8988T (cell line): ENCODE measurements around the gene VPS4B.
"Not testable (repeated sequence)": the region's sequence is repeated elsewhere in the genome, so short reads cannot be mapped to it uniquely, and the experiment has no call there.

Experiments
- DNase-seq: peaks from one replicate; pipeline ENCODE4 v3.0.0; 2011

Gene VPS4B

DNA sequence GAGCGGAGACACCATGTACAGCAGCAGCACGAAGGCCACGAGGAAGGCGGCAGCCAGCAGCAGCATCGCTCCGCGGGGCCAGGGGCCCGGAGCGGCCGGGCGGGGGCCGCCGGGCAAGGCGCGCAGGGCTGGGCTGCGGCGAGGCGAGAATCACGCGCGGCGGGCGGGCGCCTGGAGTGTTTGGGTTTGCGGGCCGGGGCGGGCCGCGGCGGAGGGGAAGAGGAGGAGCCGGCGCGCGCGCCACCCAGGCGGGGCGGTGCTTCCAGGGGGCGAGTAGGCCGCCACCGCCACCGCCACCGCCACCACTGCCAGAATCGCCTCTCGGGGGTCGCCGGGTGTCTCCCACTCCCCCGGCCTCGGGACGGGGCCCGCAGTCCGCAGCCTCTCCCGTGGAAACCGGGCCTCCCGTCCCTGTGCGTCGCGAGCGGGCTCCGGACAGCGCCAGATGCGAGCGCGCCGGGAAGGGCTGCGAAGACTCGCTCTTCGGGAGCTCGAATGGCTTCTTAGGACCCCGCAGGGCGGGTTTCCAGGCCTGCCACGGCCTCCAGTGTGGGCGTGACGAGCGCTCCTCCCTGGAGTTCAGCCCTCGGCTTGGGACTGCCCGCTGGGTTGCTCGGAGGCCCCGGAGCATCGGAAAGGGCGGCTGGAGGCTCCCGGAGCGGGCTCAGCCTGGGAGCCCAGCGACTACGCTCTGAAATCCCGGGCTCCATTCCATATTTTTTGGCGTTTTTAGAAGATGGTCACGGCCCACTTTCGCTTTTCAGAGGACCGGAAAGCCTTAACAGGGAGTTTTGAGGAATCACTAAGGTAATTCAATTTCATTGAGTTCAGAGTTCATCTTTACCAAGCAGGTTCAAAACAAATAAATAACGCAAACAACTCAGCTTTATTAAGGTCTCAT, 55.0 kb downstream of the VPS4B start, which contains the start of gene KDSR:
Gene KDSR, minus strand, starts transcription at position 154 of the 901 bp plus-strand sequence. Its CDS starts 88 bp downstream, at position 66.
- DNase-seq, result peak; percentile 46

- peak; percentile 26 for DNase-seq
These were observed 55.8 kb downstream of the VPS4B start for GRCh38 chr18:63366213-63367052.

GRCh38 chr18:63365876-63366212, 56.4 kb downstream of the VPS4B start:
- no peak for DNase-seq

DNA sequence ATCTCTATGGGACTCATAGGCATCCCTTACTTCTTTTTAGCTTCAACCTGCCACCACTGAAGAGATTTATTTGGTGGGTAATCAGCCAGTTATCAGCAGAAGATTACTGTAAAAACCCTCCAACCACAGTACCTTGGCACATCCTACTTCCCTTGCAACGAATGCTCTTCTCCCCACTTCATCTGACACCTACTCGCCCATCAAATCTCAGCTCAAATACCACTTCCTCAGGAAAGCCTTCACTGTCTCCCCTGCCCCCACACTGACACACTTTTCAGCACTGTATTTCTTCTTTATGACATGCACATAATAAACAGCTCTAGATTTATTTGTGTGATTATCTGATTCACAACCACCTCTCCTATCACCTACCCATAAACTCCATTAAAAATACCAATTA, 58.3 kb downstream of the VPS4B start:
- no peak for DNase-seq

- not testable (repeated sequence) for DNase-seq
These were observed 58.9 kb downstream of the VPS4B start for GRCh38 chr18:63363420-63363819.

GRCh38 chr18:63356272-63356896, 65.9 kb downstream of the VPS4B start:
- no peak for DNase-seq

DNA sequence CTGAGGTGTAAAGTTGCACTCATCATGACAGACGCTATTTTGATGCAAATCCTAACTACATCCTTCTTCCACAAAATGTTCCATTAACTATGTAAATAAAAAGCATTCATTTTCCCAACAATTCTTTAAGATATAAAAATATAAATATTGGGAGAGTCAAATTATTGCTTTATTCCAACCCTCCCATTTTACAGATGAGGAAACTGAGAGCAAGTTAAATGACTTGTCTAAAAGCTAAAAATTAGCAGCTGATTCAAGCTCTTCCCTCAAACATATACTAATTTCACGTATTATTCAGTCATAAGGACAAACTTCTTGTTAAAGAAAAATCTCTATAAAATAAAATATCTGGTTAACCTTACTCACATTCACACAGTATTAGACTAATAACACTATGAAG, 72.0 kb downstream of the VPS4B start:
- no peak for DNase-seq

GRCh38 chr18:63348508-63349136, 73.7 kb downstream of the VPS4B start:
- DNase-seq, result no peak

- no peak for DNase-seq
These were observed 75.6 kb downstream of the VPS4B start for GRCh38 chr18:63346480-63347183.

DNA sequence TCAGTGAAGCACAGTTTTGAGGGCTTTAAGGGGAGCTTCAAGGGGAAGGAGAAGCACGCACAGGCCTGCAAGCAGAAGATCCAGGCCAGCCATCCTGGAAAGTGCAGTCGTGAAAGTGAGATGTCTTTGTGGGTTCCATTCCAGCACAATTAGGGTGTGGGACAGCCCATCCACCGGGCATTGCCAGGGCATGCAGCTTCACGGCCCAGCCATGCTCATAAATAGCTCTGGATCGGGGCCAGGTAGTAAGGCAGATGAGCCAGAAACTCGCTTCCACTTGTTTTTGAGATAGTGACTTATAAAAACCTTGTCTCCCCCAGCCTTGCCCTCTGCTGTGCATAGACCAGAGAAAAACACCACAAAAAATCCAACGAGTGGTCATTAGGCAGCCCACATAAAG, 76.2 kb downstream of the VPS4B start:
- no peak for DNase-seq

GRCh38 chr18:63344918-63345317, 77.4 kb downstream of the VPS4B start:
- no peak for DNase-seq

DNA sequence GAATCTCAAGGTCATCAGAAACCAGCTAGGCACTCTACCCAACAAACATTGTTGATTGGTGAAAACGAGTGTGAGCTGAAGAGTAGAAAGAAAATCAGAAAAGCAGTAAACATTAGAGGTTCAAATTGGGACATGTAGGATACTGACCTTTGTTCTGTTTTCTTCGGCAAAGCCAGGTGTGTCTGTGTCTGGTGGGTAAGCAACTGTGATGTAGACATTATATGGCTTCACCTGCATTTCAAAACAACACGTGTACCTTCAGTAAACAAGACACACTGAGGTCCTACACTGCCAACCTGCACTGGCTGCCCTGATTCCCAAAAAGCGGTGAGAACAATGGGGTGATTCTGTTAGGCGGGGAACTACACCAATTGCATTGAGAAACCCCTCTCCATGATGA, 78.0 kb downstream of the VPS4B start:
- DNase-seq, result no peak

DNA sequence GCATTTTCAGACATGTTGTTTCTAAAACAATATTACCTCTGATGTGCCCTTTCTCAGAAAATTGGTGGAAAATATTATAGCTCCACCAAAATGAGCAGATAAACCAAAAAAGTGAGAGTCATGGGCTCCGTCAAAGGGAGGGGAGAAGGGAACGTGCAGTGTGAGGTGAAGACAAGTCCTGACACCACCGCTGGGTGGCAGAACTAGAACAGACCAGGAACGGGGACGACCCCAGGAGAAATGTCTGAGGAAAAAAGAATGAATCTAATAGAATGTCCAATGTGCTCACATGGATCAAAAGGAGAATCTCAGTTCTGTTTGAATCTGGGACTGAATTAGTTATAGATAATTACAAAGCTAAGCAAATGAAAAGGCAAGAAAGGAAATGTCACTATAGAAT, 80.1 kb downstream of the VPS4B start:
- DNase-seq, result no peak

GRCh38 chr18:63339920-63340484, 82.3 kb downstream of the VPS4B start:
- no peak for DNase-seq
